Neural cell (in vitro differentiated cells): ENCODE results near the gene FGD5.

Experiments used
- EP300 ChIP-seq: fragments of 450-650 bp; conservative IDR thresholded peaks from 2 replicates; pipeline ENCODE4 v1.6.1; 2014; ENCODE audit warnings: antibody characterized with exemption, mild to moderate bottlenecking, moderate library complexity; ENCODE audit not compliant: poor library complexity, severe bottlenecking
- EZH2 ChIP-seq: fragments of 200-600, 300-800 bp; shearing (Covaris generic), sonication (generic); IDR thresholded peaks from 2 replicates; pipeline ENCODE4 v1.6.1; 2014; ENCODE audit warnings: antibody characterized with exemption, low read length, borderline replicate concordance, mild to moderate bottlenecking; ENCODE audit not compliant: insufficient read depth, poor library complexity, severe bottlenecking
- TF ChIP-seq, protein P1 (sequence below): fragments of 450-650 bp; IDR thresholded peaks from 2 replicates; pipeline ENCODE4 v1.5.1; 2014; ENCODE audit warnings: antibody characterized with exemption, mild to moderate bottlenecking, moderate library complexity; ENCODE audit not compliant: poor library complexity, severe bottlenecking

DNA sequence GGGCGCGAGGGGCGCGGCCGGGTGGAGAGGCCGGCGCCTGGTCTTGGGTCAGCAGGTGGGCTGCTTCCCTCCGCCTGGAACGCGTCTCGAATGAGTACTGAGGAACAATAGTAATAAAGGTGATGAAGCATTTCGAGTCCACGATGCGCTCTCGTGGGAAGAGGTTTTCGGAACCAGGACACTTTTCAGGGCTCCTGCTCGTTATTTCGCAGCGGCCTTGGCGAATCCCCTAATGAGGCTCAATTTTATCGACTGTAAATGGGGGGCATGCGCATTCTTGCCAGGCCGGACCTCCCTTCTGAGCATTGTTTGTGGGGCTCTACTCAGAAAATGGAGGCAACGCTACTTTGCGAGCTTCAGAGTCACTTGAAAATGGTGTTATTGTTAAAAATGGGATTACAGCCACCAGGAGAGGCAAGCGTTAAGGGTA lies 129.9 kb downstream of the FGD5 start:
- TF ChIP-seq, protein P1, sequence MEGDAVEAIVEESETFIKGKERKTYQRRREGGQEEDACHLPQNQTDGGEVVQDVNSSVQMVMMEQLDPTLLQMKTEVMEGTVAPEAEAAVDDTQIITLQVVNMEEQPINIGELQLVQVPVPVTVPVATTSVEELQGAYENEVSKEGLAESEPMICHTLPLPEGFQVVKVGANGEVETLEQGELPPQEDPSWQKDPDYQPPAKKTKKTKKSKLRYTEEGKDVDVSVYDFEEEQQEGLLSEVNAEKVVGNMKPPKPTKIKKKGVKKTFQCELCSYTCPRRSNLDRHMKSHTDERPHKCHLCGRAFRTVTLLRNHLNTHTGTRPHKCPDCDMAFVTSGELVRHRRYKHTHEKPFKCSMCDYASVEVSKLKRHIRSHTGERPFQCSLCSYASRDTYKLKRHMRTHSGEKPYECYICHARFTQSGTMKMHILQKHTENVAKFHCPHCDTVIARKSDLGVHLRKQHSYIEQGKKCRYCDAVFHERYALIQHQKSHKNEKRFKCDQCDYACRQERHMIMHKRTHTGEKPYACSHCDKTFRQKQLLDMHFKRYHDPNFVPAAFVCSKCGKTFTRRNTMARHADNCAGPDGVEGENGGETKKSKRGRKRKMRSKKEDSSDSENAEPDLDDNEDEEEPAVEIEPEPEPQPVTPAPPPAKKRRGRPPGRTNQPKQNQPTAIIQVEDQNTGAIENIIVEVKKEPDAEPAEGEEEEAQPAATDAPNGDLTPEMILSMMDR: no peak
- TF ChIP-seq EZH2 (no peak), EP300 (no peak)
